GM19193 (cell line): ENCODE results near the gene PER3.

ENCODE experiments used
- POLR2A ChIP-seq: IDR thresholded peaks from 4 replicates; pipeline ENCODE4 v1.6.1; 2011; ENCODE audit not compliant: insufficient read depth, insufficient read length; ENCODE audit errors: extremely low read depth

PER3 gene

DNA sequence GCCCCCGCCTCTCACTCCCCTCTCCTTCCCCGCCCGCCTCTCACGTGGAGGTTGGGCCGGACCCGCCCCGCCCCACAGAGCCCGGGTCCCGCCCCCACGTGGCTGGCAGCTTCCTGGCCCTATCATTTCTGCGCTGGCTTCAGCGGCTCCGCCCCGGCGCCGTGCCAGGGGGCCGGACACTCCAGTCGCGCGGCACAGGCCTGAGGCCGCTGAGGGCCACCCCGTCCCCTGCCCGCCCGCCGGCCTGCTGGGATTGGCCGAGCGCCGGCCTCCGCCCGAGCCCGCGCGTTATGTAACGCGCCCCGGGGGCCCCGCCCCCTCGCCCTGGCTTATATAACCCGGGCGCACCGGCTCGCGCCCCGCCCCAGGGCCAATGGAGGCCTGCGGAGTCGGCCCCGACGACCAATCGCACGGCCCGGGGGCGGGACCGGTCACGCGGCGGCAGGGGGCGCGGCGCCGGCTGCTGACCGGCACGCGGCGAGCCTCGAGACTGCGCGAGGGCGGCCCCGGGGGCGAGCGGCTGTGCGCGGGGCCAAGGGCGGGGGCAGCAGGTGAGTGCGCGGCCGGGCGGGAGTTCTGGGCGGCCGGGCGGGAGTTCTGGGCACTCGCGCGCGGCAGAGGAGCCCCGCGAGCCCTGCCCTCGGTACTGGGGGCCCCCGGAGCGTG lies at the start of gene PER3:
TSS of gene PER3 (plus strand) at position 466 of the 666 bp plus-strand sequence. CDS start 587 bp downstream, outside the sequence.
- TF ChIP-seq POLR2A, result no peak

DNA sequence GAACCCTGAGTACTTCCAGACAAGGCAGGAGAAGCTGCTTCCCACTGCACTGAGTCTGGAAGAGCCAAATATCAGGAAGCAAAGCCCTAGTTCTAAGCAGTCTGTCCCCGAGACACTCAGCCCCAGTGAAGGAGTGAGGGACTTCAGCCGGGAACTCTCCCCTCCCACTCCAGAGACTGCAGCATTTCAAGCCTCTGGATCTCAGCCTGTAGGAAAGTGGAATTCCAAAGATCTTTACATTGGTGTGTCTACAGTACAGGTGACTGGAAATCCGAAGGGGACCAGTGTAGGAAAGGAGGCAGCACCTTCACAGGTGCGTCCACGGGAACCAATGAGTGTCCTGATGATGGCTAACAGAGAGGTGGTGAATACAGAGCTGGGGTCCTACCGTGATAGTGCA lies 46.0 kb upstream of the PER3 start:
- TF ChIP-seq POLR2A, result no peak

DNA sequence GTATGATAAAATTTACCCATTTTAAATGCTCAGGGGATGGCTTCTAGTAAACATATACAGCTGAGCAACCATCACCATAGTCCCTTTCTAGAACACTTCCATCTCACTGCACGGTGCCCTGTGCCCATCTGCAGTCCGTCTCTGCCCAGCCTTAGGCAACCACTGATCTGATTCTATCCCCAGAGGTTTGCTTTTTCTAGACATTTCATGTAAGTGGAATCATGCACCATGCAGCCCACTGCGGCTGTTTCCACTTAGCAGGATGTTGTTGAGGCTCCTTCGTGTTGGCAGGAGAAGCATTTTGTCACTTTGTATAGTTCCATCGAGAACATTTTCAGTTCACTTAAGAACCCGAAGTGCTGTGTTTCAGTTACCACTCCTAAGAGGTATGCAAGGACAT lies 40.7 kb upstream of the PER3 start:
- TF ChIP-seq POLR2A, result no peak

DNA sequence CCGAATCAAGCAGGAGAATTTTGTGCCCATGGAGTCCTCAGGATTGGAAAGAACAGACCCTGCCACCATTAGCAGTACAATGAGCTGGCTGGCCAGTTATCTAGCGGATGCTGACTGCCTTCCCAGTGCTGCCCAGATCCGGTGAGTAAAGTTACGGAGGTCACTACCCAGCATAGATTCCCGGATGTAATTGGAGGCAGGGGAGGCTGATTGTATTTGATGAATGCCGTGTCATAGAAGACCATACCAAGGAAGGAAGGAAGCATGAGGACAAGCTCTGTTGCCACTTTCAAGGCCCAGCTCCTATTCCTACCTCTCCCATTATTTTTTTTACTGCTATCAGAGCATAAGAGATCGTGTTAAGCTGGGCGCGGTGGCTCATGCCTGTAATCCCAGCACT lies 39.2 kb upstream of the PER3 start:
- TF ChIP-seq POLR2A, result no peak

DNA sequence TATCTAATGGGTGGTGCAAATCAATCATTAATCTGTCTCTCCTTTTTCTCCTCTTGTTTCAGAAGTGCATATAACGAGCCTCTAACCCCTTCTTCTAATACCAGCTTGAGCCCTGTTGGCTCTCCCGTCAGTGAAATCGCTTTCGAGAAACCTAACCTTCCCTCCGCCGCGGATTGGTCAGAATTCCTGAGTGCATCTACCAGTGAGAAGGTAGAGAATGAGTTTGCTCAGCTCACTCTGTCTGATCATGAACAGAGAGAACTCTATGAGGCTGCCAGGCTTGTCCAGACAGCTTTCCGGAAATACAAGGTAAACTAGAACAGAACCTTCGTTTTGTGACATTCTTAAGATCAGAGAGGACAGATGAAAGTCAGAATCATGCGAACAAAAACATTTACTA lies 38.3 kb upstream of the PER3 start:
- no peak for TF ChIP-seq POLR2A

DNA sequence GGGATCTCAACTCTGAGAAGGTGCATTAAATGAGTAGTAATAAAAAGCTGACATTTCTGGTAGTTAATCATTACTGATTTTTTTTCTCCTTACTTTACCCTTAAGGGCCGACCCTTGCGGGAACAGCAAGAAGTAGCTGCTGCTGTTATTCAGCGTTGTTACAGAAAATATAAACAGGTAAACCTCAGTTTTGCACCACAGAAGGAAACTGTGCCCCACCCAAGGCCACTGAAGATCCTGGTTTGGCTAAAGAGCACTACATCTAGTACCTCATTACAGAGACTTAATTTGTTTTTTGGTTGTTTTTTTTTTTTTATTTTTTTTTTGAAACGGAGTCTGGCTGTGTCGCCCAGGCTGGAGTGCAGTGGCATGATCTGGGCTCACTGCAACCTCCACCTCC lies 36.5 kb upstream of the PER3 start:
- no peak for TF ChIP-seq POLR2A

DNA sequence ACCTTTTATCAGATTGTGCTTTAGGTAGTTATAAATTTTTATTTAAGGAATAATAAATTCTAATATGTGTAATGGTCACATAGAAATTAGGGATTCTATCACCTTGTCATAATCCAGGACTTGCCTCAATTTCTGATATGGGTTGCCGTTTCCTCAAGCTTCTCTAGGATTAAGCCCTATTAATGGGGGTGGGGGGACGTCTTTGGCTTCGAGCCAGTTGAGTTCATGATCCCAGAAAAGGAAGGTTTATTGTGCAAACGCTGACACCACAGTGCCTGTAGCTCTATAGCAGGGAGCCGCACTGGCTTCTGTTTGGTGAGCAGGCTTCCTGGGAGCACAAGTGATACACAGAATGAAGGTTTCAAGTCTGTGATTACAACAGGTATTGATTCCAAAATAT lies 35.0 kb upstream of the PER3 start:
- TF ChIP-seq POLR2A, result no peak

DNA sequence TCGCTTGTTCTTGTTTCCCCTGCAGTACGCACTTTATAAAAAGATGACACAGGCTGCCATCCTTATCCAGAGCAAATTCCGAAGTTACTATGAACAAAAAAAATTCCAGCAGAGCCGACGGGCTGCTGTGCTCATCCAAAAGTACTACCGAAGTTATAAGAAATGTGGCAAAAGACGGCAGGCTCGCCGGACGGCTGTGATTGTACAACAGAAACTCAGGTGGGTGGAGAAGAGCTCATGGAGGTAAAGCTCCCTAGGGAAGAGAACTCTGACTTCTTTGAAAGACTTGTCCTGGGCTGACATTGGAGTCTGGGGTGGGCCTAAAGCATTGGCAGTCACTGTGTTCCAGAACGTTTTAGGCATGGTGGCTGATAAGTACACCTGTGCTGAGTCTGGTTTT lies 32.9 kb upstream of the PER3 start:
- TF ChIP-seq POLR2A, result no peak

DNA sequence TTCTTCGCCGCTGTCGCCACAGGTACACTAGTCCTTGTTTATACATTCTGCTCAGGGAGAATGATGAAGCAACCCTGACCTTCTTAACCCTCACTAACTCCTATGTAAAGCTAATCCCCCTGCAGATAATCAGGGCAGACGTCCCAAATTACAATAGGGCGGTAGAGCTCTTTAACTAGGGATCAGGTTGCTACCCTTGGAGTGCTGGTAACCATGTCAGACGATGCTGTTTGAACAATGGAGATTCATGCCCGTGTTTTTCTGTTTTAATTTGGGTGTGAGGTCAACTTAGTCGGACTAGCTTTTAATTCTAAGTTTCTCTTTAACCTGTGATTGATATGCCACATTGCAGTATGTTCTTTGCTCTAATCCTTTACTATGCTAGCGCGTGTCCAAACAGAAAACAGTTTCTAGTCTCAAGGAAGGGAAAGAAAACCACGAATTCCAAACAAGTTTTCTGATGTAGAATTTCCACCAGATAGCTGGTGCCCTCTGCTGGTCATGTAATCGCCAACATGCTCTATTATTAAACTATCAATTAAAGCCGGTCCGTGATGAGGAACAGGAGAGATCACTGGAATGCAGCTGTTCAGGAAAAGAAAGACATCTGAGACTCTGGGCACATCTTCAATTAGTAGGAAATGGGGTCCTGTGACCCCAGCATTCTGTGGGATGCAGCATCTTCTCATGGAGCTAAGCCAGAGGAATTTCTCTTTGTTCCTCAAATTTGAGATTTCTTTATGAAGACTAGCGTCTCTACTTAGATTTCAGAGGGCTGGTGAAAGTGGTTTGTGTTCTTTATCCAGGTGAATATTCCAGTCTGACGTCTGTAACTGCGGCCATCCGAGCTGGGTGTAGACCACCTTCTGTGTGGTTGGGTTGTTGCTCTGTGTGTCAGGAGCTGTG lies 31.3 kb upstream of the PER3 start:
- TF ChIP-seq POLR2A, result no peak

DNA sequence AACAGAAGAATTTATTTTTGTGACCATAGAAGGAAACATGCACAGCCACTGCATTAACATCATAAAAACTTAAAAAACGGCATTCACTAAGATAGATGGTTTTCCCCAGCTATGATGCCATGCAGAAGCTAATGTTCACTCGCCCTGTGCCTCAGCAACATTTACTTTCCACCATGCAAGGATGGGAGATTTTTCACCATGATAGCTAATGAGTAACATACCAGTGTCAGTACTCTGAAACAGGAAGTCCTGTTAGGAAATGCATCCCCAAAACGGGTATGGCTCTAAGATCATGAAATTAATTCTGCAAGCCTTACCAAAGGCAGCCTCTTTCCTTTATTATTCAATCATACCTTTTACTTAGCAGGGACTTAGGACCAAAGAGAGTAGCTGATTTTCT lies 30.4 kb upstream of the PER3 start:
- no peak for TF ChIP-seq POLR2A

DNA sequence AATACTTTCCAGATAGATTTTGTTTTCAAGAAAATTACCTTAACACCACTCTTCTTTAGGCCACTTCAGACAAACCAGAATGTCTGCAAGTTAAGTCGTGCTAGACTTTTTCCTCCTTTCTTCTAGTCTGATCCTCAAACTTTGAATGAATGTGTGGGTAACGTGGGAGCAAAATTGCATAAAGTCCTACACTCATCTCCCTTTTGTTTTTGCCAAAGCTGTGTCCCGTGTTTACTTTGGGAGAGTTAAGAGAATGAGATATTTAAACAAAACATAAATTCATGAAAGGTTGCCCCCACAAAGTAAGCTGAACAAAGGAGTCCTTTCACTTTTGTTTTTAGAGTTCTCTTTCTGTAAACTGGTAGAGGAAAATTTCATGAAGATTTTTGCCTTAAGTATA lies 29.9 kb upstream of the PER3 start:
- no peak for TF ChIP-seq POLR2A

DNA sequence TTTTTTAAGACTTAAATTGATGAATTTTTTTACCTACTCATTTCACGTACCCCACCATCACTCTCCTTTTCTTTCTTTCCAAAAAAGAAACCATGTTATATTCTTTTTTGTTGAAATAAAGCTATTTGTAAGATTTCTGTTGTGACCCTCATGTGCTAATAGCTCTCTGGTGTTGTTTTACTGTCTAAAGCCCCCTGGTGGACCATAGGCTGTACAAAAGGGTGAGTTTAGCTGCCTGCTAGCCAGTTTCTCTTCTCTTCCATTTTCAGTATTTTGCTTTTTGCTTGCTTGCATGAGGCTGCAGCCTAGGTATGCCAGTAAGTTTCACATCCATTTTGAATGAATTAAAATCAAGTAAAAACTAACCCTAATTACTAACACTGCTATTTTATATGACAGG lies 28.6 kb upstream of the PER3 start:
- TF ChIP-seq POLR2A, result no peak

DNA sequence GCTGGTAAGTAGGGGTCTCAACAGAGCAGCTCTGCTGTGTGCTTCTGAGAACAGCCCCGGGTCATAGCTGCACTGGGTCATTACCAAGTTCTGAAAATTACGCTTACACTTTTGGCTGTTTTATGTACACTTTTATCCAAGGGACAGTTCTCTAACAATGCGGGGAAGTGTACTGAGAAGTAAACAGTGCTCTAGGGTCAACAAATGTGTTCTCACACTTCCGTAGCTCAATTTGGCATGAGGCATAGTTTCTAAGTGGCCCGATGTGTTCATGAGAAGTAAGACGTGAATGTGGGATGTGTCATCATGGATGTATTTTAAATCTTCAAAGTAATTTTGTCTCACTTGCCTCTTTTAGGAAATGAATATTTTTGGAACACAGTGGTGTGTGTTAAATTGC lies 23.8 kb upstream of the PER3 start:
- no peak for TF ChIP-seq POLR2A

DNA sequence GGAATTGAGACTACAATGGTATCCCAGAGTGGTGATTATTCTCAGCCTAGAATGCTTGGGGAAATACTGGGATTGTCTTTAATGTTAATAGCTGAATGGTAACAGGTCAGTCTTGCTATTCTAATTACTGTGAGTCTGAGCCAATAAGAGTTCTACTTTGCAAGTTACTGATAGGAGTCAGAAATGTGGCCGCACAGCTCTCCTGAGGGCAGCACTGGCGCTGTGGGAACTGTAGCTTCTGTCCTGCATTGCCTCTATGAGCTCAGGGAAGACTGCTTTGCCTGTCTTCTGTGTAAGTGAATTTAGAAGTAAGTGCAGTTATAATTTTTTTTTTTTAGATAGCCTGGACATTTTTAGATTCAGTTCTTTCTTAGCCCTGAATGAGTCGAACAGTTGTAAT lies 23.0 kb upstream of the PER3 start:
- TF ChIP-seq POLR2A, result no peak

DNA sequence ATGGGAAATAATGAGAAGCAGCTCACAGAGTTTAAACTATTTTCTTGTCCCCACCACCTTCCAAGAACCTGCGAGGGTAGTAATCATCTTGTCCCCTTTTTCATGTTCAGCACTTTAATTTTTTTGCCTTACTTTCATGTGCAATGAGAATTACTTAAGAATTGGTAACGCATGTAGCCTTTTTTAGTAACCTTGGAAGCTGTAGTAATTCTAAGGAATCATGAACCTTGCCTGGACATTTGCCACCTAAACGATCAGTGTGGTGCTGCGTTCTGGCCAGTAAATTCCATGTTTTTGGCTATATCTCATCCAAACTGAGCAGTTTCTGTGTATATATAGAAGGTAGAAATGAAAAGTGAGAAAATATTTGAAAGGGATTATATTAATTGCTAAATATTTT lies 16.9 kb upstream of the PER3 start:
- TF ChIP-seq POLR2A, result no peak

DNA sequence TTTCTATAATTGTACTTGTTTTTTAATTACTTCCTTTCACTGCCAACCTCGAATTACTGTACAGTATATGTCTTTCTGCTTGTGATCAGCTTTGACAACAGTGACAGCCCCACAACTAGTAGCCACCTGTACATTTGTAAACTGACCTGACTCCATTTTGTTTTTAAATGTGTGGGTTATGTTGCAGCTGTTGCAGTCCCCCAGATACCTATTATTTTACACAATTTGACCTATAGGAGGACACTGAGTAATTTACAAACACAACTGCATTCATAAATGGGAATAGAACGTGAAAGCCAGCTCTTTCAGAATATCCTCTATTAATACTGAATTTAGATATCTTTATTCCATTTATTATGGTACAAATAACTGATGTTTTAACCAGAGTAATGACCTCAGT lies 15.5 kb upstream of the PER3 start:
- TF ChIP-seq POLR2A, result no peak
